SK-N-SH (cell line): Measurements from ENCODE around the gene HS3ST5. TPM values are rescaled to one million over a fixed set of nuclear protein-coding genes. Genes with fewer than 3 reads are reported as not detected.

ENCODE experiments used
- CTCF ChIA-PET: fragments of 300-600, 350-600 bp; formaldehyde crosslinking; extraction: SDS; loops from one replicate; lab custom pipeline; 2021; lab: Yijun Ruan, JAX
- POLR2A ChIA-PET: fragments of 350-600 bp; sonication (Branson Sonifier 250); formaldehyde crosslinking; extraction: SDS; loops from one replicate; lab custom pipeline; 2020; ENCODE audit warnings: antibody characterized with exemption, inconsistent platforms; lab: Yijun Ruan, JAX
- DNase-seq: peaks from one replicate; pipeline ENCODE4 v3.0.0; 2012
- H2AFZ ChIP-seq: fragments of 200-600 bp; sonication (generic); 2 replicates; pipeline ENCODE4 v1.8.1; 2016; ENCODE audit warnings: antibody characterized with exemption, mild to moderate bottlenecking, low read depth
- H3F3A ChIP-seq: fragments of 200-600 bp; sonication (generic); replicated peaks from 2 replicates; pipeline ENCODE3; 2016; ENCODE audit warnings: antibody characterized with exemption, mild to moderate bottlenecking; ENCODE audit not compliant: insufficient read depth
- H3K27ac ChIP-seq, 2 experiments: fragments of 200-500 bp in 1 of 2; fragments of 200-600 bp in 1 of 2; sonication (Bioruptor generic) in 1 of 2; sonication (generic), shearing (Covaris generic) in 1 of 2; 2 replicates each; pipeline versions ENCODE4 v1.5.1 to v1.6.1; 2014 to 2016; ENCODE audit warnings: low read depth in 2 of 2, inconsistent platforms in 1 of 2, low read length in 1 of 2, mild to moderate bottlenecking in 1 of 2, mixed read lengths in 1 of 2
- H3K27me3 ChIP-seq: fragments of 200-600 bp; sonication (generic), shearing (Covaris generic); 2 replicates; pipeline ENCODE4 v1.6.1; 2016; ENCODE audit warnings: mixed run types; ENCODE audit not compliant: insufficient read depth
- H3K36me3 ChIP-seq, 2 experiments: fragments of 200-500 bp in 1 of 2; fragments of 200-600 bp in 1 of 2; sonication (Bioruptor generic) in 1 of 2; sonication (generic) in 1 of 2; replicated peaks in 1 of 2; 2 replicates each; pipeline versions ENCODE3 to v1.5.1; 2014 to 2016; ENCODE audit warnings: low read length in 1 of 2, mild to moderate bottlenecking in 1 of 2; ENCODE audit not compliant: insufficient read depth in 2 of 2, control insufficient read depth in 1 of 2
- H3K4me1 ChIP-seq, 2 experiments: fragments of 200-500 bp in 1 of 2; fragments of 200-600 bp in 1 of 2; sonication (Bioruptor generic) in 1 of 2; sonication (generic), shearing (Covaris generic) in 1 of 2; 2 replicates each; pipeline versions ENCODE4 v1.5.1 to v1.6.1; 2014 to 2016; ENCODE audit warnings: low read depth in 1 of 2, low read length in 1 of 2, mixed run types in 1 of 2; ENCODE audit not compliant: insufficient read depth in 2 of 2, control insufficient read depth in 1 of 2
- H3K4me2 ChIP-seq: fragments of 200-600 bp; sonication (generic), shearing (Covaris generic); 2 replicates; pipeline ENCODE4 v1.6.1; 2017; ENCODE audit warnings: mixed run types
- H3K4me3 ChIP-seq, 2 experiments: fragments of 200-500 bp in 1 of 2; fragments of 200-600 bp in 1 of 2; sonication (Bioruptor generic) in 1 of 2; sonication (generic), shearing (Covaris generic) in 1 of 2; 2 replicates each; pipeline versions ENCODE4 v1.5.1 to v1.8.1; 2014 to 2016; ENCODE audit warnings: low read depth in 2 of 2, inconsistent platforms in 1 of 2, low read length in 1 of 2, mild to moderate bottlenecking in 1 of 2, mixed read lengths in 1 of 2, moderate library complexity in 1 of 2
- H3K79me2 ChIP-seq: fragments of 200-600 bp; sonication (generic); 2 replicates; pipeline ENCODE4 v1.8.1; 2017; ENCODE audit warnings: mild to moderate bottlenecking; ENCODE audit not compliant: insufficient read depth
- H3K9ac ChIP-seq: fragments of 200-600 bp; sonication (generic); 2 replicates; pipeline ENCODE4 v1.6.1; 2017; ENCODE audit warnings: mixed run types
- H3K9me2 ChIP-seq: fragments of 200-600 bp; sonication (generic); 2 replicates; pipeline ENCODE4 v1.6.1; 2017; ENCODE audit warnings: mixed run types
- H3K9me3 ChIP-seq: fragments of 200-600 bp; sonication (generic); 2 replicates; pipeline ENCODE4 v1.6.1; 2017; ENCODE audit warnings: mixed run types, mild to moderate bottlenecking, moderate library complexity
- H4K20me1 ChIP-seq: fragments of 200-600 bp; sonication (generic); 2 replicates; pipeline ENCODE4 v1.6.1; 2017; ENCODE audit warnings: mild to moderate bottlenecking, mixed run types; ENCODE audit not compliant: insufficient read depth
- CHD2 ChIP-seq: fragments of 150-350 bp; IDR thresholded peaks from 2 replicates; pipeline ENCODE4 v1.6.1; 2018; ENCODE audit warnings: low read length; ENCODE audit not compliant: partially characterized antibody
- EP300 ChIP-seq, 2 experiments: IDR thresholded peaks; 2 replicates each; pipeline versions ENCODE4 v1.4.0 to v1.6.1; 2012; ENCODE audit warnings: borderline replicate concordance in 1 of 2, low read depth in 1 of 2, low read length in 1 of 2
- FOSL2 ChIP-seq: IDR thresholded peaks from 2 replicates; pipeline ENCODE4 v1.4.0; 2012; ENCODE audit warnings: low read depth, mild to moderate bottlenecking, moderate library complexity, borderline replicate concordance
- FOXJ3 ChIP-seq: sonication (generic); formaldehyde crosslinking; IDR thresholded peaks from 2 replicates; pipeline ENCODE4 v1.5.1; 2020; ENCODE audit warnings: mild to moderate bottlenecking, missing genetic modification reagents
- JUND ChIP-seq: IDR thresholded peaks from 2 replicates; pipeline ENCODE4 v1.4.0; 2012
- MEF2A ChIP-seq: IDR thresholded peaks from 2 replicates; pipeline ENCODE4 v1.4.0; 2012; ENCODE audit warnings: low read depth, borderline replicate concordance
- RAD21 ChIP-seq: IDR thresholded peaks from 2 replicates; pipeline ENCODE4 v1.6.1; 2012; ENCODE audit warnings: mild to moderate bottlenecking, low read length
- RCOR1 ChIP-seq: fragments of 150-350 bp; IDR thresholded peaks from 2 replicates; pipeline ENCODE4 v1.6.1; 2017; ENCODE audit warnings: antibody characterized with exemption, low read length
- RXRA ChIP-seq: IDR thresholded peaks from 2 replicates; pipeline ENCODE4 v1.4.0; 2012; ENCODE audit warnings: low read depth, mild to moderate bottlenecking, borderline replicate concordance
- SMC3 ChIP-seq: IDR thresholded peaks from 2 replicates; pipeline ENCODE4 v1.6.1; 2012; ENCODE audit warnings: low read depth, low read length, improper control_type of control experiment
- TAF1 ChIP-seq: IDR thresholded peaks from 2 replicates; pipeline ENCODE4 v1.6.1; 2012; ENCODE audit warnings: low read depth, mild to moderate bottlenecking, low read length, moderate library complexity, borderline replicate concordance
- WGBS: methylation state at CpG from one replicate; pipeline ENCODE4 v1.1.6; 2017; ENCODE audit warnings: low lambda C conversion rate; 5-methylcytosine and 5-hydroxymethylcytosine counted together
- polyA plus RNA-seq, 3 experiments: library from polyadenylated mRNA; depleted of rRNA; stranded (reverse); fragments of >200 nt; gene quantifications; 2 replicates each; pipeline ENCODE4 v1.2.3, GENCODE V29; 2012
- TF ChIP-seq, protein P1 (sequence below): IDR thresholded peaks from 2 replicates; pipeline ENCODE4; 2012
- TF ChIP-seq, protein P2 (sequence below): fragments of 150-350 bp; IDR thresholded peaks from 2 replicates; pipeline ENCODE4 v1.6.1; 2017; ENCODE audit warnings: antibody characterized with exemption, low read length, low read depth, borderline replicate concordance
- TF ChIP-seq, protein P3 (sequence below): IDR thresholded peaks from 2 replicates; pipeline ENCODE4 v1.4.0; 2012; ENCODE audit warnings: low read depth, borderline replicate concordance

Gene HS3ST5
- polyA plus RNA-seq, 1 of the 3 experiments (the other 2 are of a cell fraction) = 0.02 TPM

DNA sequence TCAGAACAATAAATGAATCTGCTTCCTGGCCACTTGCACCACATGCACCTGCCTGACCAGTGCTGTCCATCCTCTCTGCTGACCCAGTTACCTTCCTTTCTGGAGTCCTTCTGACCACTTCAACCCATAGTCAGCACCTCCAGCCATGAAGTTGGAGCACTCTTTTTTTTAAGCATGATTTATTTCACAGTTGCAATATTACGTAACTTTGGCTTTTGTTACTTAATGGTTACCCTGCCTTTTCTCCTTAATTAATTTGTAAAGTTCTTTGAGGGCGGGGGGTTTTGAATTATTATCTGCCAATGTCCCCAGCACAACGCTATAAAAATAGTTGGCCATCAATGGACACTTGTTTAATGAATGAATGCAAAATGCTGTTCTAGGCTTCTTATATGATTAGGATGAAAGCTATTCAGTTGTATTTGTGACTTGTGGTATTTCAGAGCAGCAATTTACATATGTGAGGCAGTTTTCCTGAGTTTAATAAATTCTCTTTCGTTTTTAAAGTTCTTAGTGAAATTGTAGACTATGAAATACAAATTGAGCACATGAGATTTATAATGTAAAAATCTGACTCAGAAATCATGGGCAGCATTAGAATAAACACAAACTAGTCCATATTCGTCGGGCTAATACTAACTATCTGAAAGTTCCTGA, 180.0 kb downstream of the HS3ST5 start:
- no peak for DNase-seq
- H4K20me1 ChIP-seq = no peaks in the 10 kb centered on the region
- no peak overlapping the region for H3K27ac ChIP-seq

DNA sequence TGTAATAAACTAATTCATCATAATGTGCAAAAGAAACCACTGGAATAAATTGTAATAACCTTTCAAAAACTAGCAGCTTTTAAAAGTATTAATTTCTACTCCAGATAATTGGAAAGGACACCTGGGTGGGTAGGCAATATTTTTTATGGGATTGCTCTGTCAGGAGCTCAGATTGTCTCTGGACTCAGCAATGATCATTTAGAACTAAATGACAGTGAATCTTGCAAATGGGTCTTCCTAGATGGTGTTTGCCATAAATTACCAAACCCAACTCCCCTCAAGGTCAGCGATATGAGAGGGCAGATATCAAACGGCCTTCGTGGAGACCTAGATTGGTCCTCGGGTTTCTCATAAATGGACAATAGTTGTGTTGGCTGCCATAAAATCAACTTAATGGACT, 181.9 kb downstream of the HS3ST5 start:
- Histone ChIP-seq H3K79me2 (no peaks in the 10 kb centered on the region), H2AFZ (no peak overlapping the region), H3K4me3 (no peak overlapping the region), H3F3A (no peaks in the 10 kb centered on the region), H3K9ac (no peak overlapping the region), H3K27ac (no peak overlapping the region), H3K9me2 (no peaks in the 10 kb centered on the region), H3K4me2 (no peak overlapping the region), H3K27me3 (no peaks in the 10 kb centered on the region), H3K9me3 (no peaks in the 10 kb centered on the region), H4K20me1 (no peaks in the 10 kb centered on the region), H3K36me3 (no peaks in the 10 kb centered on the region), H3K4me1 (no peaks in the 10 kb centered on the region)
- ChIA-PET CTCF (interaction anchor here (0.9 kb wide), 1 partner anchor 10 kb away, joined by 4 read pairs; no protein-coding TSS in a partner anchor), POLR2A (no interaction called here)
- TF ChIP-seq MEF2A (no peak), TAF1 (no peak), RXRA (no peak), RAD21 (no peak), FOXJ3 (CRISPR knock-in tag) (no peak), SMC3 (no peak), EP300 (IDR thresholded peaks at IDR 0.05; ENCODE audit: borderline replicate concordance in 1 of 2, low read depth in 1 of 2, low read length in 1 of 2) (no peak), RCOR1 (no peak), JUND (no peak)
- TF ChIP-seq, protein P1, sequence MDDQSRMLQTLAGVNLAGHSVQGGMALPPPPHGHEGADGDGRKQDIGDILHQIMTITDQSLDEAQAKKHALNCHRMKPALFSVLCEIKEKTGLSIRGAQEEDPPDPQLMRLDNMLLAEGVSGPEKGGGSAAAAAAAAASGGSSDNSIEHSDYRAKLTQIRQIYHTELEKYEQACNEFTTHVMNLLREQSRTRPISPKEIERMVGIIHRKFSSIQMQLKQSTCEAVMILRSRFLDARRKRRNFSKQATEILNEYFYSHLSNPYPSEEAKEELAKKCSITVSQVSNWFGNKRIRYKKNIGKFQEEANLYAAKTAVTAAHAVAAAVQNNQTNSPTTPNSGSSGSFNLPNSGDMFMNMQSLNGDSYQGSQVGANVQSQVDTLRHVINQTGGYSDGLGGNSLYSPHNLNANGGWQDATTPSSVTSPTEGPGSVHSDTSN = no peak
- TF ChIP-seq, protein P2, sequence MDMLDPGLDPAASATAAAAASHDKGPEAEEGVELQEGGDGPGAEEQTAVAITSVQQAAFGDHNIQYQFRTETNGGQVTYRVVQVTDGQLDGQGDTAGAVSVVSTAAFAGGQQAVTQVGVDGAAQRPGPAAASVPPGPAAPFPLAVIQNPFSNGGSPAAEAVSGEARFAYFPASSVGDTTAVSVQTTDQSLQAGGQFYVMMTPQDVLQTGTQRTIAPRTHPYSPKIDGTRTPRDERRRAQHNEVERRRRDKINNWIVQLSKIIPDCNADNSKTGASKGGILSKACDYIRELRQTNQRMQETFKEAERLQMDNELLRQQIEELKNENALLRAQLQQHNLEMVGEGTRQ = no peak
- TF ChIP-seq, protein P3, sequence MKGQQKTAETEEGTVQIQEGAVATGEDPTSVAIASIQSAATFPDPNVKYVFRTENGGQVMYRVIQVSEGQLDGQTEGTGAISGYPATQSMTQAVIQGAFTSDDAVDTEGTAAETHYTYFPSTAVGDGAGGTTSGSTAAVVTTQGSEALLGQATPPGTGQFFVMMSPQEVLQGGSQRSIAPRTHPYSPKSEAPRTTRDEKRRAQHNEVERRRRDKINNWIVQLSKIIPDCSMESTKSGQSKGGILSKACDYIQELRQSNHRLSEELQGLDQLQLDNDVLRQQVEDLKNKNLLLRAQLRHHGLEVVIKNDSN = no peak
- 54% methylated on average over 4 of the region's 4 CpGs for WGBS
- DNase-seq = no peak

More for the DNA sequence above, 180.0 kb downstream of the HS3ST5 start:
- H3K9me2 ChIP-seq = no peaks in the 10 kb centered on the region
- POLR2A ChIA-PET = no interaction called here
- WGBS = 50% methylated on average over 6 of the region's 6 CpGs
- no peaks in the 10 kb centered on the region for H3K4me1 ChIP-seq
- no peak overlapping the region for H2AFZ ChIP-seq
- H3K27me3 ChIP-seq = no peaks in the 10 kb centered on the region
- H3K4me3 ChIP-seq = no peak overlapping the region
- no peak overlapping the region for H3K4me2 ChIP-seq
- H3K9me3 ChIP-seq = no peaks in the 10 kb centered on the region
- no peak overlapping the region for H3K9ac ChIP-seq
- H3K79me2 ChIP-seq = no peaks in the 10 kb centered on the region
- CTCF ChIA-PET = interaction anchor here (0.6 to 1.5 kb wide), 2 partner anchors 10 to 793 kb away, joined by 3 to 4 read pairs; no protein-coding TSS in a partner anchor
- H3F3A ChIP-seq = no peaks in the 10 kb centered on the region
- TF ChIP-seq FOSL2 (no peak), RXRA (no peak), CHD2 (no peak)
- H3K36me3 ChIP-seq = no peaks in the 10 kb centered on the region
